HG03039 (cell line): ENCODE results near the gene IER2.
"Not testable (repeated sequence)": the region's sequence is repeated elsewhere in the genome, so short reads cannot be mapped to it uniquely, and the experiment has no call there.

Source experiments
- ATAC-seq: cut with Tn5 transposase; IDR thresholded peaks from one replicate; pipeline ENCODE4 v1.9.1; 2021; ENCODE audit warnings: mild to moderate bottlenecking, moderate library complexity; ENCODE audit not compliant: unreplicated experiment

IER2 gene

GRCh38 chr19:13162724-13163608 lies 12.8 kb downstream of the IER2 start:
- peak; percentile 44 for ATAC-seq

- no peak for ATAC-seq
Observed at GRCh38 chr19:13163609-13164342, 13.6 kb downstream of the IER2 start.

GRCh38 chr19:13164343-13165161 lies 14.3 kb downstream of the IER2 start:
- ATAC-seq = no peak

DNA sequence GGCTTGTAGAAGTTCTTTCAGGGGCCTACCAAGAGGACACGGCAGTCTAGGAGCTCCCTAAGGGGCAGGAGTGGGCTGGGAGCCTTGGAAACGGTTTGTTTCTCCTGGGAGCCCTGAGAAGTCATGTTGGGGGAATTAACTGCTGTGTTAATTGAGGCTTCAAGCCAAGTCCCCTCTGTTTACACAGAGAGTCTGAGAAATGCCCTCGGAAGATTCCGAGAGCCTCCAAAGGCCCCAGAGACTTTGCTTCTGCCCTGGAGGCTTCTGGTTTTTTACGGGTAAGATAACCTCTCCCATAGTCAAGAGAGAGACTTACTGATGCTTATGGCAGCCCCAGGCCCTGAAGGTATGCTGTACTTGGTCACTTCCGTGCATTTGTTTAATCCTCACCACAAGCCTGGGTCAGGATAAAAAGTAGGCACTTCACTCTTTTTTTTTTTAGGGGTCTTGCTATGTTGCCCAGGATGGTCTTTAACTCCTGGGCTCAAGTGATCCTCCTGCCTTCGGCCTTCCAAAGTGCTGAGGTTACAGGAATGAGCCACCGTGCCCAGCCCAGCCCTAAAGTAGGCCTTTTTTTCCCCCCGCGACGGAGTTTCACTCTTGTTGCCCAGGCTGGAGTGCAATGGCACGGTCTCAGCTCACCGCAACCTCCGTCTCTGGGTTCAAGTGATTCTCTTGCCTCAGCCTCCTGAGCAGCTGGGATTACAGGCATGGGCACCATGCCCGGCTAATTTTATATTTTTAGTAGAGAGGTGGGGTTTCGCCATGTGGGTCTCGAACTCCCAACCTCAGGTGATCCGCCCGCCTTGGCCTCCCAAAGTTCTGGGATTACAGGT lies 15.2 kb downstream of the IER2 start:
- ATAC-seq = no peak

DNA sequence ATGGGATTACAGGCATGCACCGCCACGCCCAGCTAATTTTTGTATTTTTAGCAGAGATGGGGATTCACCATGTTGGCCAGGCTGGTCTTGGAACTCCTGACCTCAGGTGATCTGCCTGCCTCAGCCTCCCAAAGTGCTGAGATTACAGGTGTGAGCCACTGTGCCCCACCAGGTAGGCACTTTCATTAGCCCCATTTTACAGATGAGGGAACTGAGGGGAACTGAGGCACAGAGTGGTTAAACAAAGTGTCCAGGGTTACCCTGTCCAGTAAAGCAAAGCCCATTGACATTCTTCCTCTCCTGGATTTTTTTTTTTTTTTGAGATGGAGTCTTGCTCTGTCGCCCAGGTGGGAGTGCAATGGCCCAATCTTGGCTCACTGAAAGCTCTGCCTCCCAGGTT lies 15.9 kb downstream of the IER2 start:
- ATAC-seq = not testable (repeated sequence)

DNA sequence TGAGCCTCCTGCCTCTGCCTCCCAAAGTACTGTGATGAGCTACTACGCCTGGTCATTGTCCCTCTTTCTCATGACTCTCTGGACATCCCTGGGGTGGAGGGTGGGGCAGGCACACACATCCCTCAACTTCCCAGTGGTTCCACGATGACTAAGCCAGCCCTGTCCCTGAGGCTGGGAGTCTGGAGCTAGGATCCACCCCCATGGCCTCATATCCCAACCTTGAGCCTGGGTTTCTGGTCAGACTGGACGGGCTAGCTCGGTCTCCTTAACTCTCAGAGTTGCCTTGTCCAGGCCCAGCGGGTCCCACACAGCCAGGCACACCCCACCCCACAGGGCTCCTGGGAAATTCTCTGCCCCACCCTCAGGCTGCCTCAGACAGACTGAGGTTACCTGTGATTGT lies 19.6 kb downstream of the IER2 start:
- no peak for ATAC-seq

- ATAC-seq = no peak
Observed at GRCh38 chr19:13171146-13171545, 20.9 kb downstream of the IER2 start.

DNA sequence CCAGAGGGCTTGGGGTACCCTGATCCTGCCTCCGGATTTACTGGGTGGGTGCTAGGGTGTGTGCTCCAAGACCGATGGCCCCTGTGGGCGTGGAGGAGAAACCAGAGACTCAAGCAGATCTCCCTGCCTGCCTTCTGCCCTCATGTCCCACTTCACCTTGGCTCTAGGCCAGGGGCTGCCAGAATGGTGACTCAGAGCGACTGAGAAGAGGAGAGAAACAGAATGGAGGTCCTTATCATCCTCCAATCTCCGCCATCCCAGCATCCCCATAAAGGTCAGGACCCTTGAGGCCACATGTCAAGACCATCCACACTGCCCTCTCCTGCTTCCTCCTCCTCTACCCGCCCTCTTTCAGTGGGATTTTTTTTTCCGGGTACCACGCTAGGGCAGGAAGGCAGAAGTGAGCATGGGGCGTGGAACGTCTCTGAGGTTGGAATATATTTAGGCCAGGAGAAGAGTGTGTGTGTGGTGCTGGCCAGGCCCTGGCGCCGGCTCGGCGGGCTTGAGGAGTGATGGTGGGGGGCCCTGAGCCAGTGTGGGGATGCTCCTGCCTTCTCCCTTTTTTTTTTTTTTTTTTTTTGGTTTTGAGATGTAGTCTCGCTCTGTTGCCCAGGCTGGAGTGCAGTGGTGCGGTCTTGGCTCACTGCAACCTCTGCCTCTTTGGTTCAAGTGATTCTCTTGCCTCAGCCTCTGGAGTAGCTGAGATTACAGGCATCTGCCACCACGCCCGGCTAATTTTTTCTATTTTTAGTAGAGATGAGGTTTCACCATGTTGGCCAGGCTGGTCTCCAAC lies 22.3 kb downstream of the IER2 start:
- ATAC-seq = no peak

DNA sequence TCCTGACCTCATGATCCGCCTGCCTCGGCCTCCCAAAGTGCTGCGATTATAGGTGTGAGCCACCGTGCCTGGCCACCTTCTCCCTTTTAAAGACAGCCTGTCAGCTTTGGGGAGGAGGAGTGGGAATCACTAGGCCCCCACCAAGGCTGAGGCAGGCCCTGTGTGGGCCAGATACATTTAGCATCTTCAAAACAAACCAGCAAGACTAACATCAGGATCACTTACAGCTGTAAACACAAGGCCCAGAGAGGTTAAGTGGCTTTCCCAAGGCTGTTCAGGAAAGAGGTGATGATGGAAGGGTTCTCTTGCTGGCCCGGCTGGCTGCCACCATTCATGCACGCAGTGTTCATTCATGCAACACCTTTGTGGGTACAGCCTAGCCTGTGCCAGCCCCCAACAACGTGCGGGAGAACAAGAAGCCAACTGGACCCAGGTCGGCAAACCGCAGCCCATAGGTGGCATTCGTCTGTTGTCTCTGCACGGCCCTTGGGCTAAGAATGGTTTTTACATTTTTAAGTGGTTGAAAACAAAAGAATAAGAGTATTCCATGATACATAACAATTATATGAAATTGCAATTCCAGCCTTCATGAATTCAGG lies 23.0 kb downstream of the IER2 start:
- ATAC-seq = no peak

- ATAC-seq = no peak
Observed at GRCh38 chr19:13176345-13176744, 26.1 kb downstream of the IER2 start.

- ATAC-seq = not testable (repeated sequence)
Observed at GRCh38 chr19:13177584-13177983, 27.4 kb downstream of the IER2 start.

GRCh38 chr19:13178291-13178690 lies 28.1 kb downstream of the IER2 start:
- ATAC-seq = not testable (repeated sequence)

GRCh38 chr19:13181747-13182388 lies 31.7 kb downstream of the IER2 start:
- no peak for ATAC-seq

- not testable (repeated sequence) for ATAC-seq
Observed at GRCh38 chr19:13184926-13185325, 34.7 kb downstream of the IER2 start.

DNA sequence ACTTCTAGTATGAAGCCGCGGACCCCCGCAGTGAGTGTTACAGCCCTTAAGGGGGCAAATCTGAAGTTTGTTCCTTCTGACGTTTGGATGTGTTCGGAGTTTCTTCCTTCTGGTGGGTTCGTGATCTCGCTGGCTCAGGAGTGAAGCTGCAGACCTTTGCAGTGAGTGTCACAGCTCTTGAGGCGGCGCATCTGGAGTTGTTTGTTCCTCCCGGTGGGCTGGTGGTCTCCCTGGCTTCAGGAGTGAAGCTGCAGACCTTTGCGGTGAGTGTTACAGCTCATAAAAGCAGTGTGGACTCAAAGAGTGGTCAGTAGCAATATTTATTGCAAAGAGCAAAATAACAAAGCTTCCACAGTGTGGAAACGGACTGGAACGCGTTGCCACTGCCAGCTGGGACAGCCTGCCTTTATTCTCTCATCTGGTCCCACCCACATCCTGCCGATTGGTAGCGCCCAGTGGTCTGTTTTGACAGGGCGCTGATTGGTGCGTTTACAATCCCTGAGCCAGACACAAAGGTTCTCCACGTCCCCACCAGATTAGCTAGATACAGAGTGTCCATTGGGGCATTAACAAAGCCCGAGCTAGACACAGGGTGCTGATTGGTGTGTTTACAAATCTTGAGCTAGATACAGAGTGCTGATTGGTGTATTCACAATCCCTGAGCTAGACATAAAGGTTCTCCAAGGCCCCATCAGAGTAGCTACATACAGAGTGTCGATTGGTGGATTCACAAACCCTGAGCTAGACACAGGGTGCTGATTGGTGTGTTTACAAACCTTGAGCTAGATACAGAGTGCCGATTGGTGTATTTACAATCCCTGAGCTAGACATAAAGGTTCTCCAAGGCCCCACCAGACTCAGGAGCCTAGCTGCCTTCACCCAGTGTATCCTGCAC lies 35.8 kb downstream of the IER2 start:
- not testable (repeated sequence) for ATAC-seq

- ATAC-seq = not testable (repeated sequence)
Observed at GRCh38 chr19:13186688-13187087, 36.5 kb downstream of the IER2 start.

DNA sequence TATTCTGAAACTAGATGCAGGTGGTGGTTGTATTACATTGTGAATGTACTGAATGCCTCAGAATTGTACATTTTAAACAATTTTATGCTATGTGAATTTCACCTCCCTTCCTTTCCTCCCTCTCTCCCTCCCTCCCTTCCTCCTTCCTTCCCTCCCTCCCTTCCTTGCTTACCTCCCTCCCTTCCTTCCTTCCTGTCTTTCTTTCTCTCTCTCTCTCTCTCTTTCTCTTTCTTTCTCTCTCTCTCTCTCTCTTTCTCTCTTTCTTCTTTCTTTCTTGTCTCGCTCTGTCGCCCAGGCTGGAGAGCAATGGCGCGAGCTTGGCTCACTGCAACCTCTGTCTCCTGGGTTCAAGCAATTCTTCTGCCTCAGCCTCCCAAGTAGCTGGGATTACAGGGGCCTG lies 37.2 kb downstream of the IER2 start:
- ATAC-seq = no peak

DNA sequence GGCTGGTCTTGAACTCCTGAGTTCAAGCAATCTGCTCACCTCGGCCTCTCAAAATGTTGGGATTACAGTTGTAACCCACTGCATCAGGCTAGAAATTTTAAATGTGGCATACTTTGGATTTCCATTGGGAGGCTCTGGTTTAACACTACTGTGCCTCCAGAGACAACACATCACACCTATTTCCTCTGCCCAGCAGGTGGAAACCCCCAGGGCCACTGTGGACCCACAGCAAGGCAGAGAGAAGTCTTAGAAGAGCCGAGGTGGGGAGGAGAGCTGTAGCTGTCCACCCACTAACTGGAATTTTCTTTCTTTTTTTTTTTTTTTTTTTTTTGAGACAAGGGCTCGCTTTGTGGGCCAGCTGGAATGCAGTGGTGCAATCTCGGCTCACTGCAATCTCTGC lies 39.4 kb downstream of the IER2 start:
- ATAC-seq = no peak
